Aorta (tissue), 5 donors: Measurements from ENCODE around the gene LRP5. TPM values are rescaled to one million over a fixed set of nuclear protein-coding genes. Genes with fewer than 3 reads are reported as not detected.

Experiments used
- ATAC-seq: fragments of 200-7000 bp; cut with Tn5 transposase; one replicate; pipeline ENCODE4 v1.9.1; 2022; ENCODE audit warnings: moderate library complexity; ENCODE audit not compliant: low FRiP score
- DNase-seq, 2 donors: peaks; one replicate each; pipeline ENCODE4 v3.0.0-alpha.2; 2020
- H3K27ac ChIP-seq, 2 donors: one replicate each; pipeline ENCODE4 v1.5.1; 2013; ENCODE audit warnings: low read length in 2 of 2, mild to moderate bottlenecking in 2 of 2, moderate library complexity in 2 of 2, control low read depth in 1 of 2, inconsistent platforms in 1 of 2, low read depth in 1 of 2
- H3K27me3 ChIP-seq, 2 donors: one replicate each; pipeline ENCODE4 v1.6.1; 2013; ENCODE audit warnings: control low read depth in 1 of 2, low read length in 1 of 2, mild to moderate bottlenecking in 1 of 2, moderate library complexity in 1 of 2; ENCODE audit not compliant: insufficient read depth in 2 of 2, control insufficient read depth in 1 of 2
- H3K36me3 ChIP-seq, 2 donors: one replicate each; pipeline ENCODE4 v1.6.1; 2013; ENCODE audit warnings: control low read depth in 1 of 2, low read length in 1 of 2, mild to moderate bottlenecking in 1 of 2; ENCODE audit not compliant: insufficient read depth in 2 of 2, control insufficient read depth in 1 of 2
- H3K4me1 ChIP-seq, 2 donors: one replicate each; pipeline ENCODE4 v1.6.1; 2013; ENCODE audit warnings: low read length in 2 of 2, control low read depth in 1 of 2, mild to moderate bottlenecking in 1 of 2, moderate library complexity in 1 of 2; ENCODE audit not compliant: insufficient read depth in 2 of 2, control insufficient read depth in 1 of 2
- H3K4me3 ChIP-seq, 2 donors: one replicate each; pipeline ENCODE4 v1.5.1; 2013; ENCODE audit warnings: low read length in 2 of 2, control low read depth in 1 of 2, mild to moderate bottlenecking in 1 of 2
- H3K9me3 ChIP-seq: one replicate; pipeline ENCODE4 v1.6.1; 2013; ENCODE audit warnings: mild to moderate bottlenecking, low read length; ENCODE audit not compliant: control insufficient read depth
- WGBS, 2 donors: extraction: QIAGEN DNeasy Blood & Tissue Kit; methylation state at CpG; one replicate each; pipeline ENCODE4 v1.1.7; 2013; 5-methylcytosine and 5-hydroxymethylcytosine counted together
- intact Hi-C, 2 donors: fragments of 100-400 bp; cut with DNase I; formaldehyde crosslinking; loops; one replicate each; pipeline versions ENCODE4 v1.14.2 to v1.15.0; 2022
- long read RNA-seq, 2 donors: library from polyadenylated mRNA; unstranded; transcript quantifications; one replicate each; pipeline ENCODE4 v2.0.0, GENCODE V29; 2020 to 2021
- polyA plus RNA-seq, 2 donors: library from polyadenylated mRNA; stranded (reverse); fragments of 200-250 nt; gene quantifications; one replicate each; pipeline ENCODE4 v1.2.3, GENCODE V29; 2013
- total RNA-seq, 2 donors: library from RNA; stranded (reverse); fragmentation: NEBNext Ultra II Directional; extraction: Animal tissue kit (Norgen Biotek cat#: 25700); gene quantifications; one replicate each; pipeline ENCODE4 v1.2.1, GENCODE V29; 2021
- donor health status: healthy with polysubstance abuse.
- donor health status: Bipolar disorder and iron deficiency.
- donor health status: DM: no; HTN: no; CAD: no.
- donor health status: DM: no; HTN: no; CAD: no.
- donor health status: DM: yes; HTN: yes; CAD: no.

LRP5 gene
- total RNA-seq (100 to 1,000 TPM in 1 of 2 donors, 10 to 100 TPM in 1; 85.9 to 103 TPM), polyA plus RNA-seq (10 to 100 TPM; 23.9 to 53.2 TPM)
- long read RNA-seq, donor 1, partial matches to known transcripts = 52 of 78 reads
- long read RNA-seq, donor 1, other reads (novel, unspliced or antisense) = 26 of 78 reads
- long read RNA-seq, donor 2, full-length matches to known transcripts = 2 of 63 reads
- long read RNA-seq, donor 2, partial matches to known transcripts = 37 of 63 reads
- long read RNA-seq, donor 2, other reads (novel, unspliced or antisense) = 24 of 63 reads

DNA sequence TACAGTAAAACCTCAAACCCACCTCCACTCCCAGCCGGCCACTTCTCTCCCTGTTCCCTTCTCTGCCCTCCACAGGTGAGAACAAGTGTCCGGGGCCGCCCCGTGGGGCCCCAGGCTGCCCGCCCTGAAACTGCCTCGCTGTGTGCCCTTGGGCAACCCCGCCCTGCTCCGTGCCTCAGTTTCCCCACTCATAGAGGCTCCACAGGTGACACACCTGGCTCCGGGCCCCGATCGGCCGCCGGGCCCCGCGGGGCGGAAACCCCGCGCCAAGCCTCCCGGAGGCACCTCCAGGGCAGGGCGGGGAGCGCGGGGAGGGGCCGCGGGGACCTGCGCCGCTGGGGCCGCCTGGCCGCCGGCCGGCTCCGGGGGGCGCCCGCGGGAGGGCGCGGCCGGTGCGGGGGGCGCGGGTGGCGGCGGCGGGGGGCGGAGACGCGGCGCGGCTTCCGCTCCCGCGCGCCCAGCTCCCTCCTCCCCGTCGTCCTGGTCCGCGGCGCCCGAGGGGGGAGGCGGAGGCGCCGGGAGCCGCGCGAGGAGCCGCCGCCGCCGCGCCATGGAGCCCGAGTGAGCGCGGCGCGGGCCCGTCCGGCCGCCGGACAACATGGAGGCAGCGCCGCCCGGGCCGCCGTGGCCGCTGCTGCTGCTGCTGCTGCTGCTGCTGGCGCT is at the start of gene LRP5:
Gene LRP5, plus strand, starts transcription at position 475 of the 663 bp plus-strand sequence. Its CDS starts 124 bp downstream, at position 599.
- DNase-seq (no peak), ATAC-seq (no peak)
- Histone ChIP-seq H3K36me3 (no peaks in the 10 kb centered on the region), H3K27me3 (no peaks in the 10 kb centered on the region), H3K4me1 (no peaks in the 10 kb centered on the region), H3K9me3 (no peaks in the 10 kb centered on the region), H3K4me3 (peak within 1 kb of the TSS; percentile 16 to 97), H3K27ac (peak within 1 kb of the TSS; percentile 38 to 61)
- intact Hi-C loops = loop anchor here (5.0 kb wide), 2 partner anchors 40 to 70 kb away; partner anchors contain the start of gene C11orf24 (in 2 of the 2)
- WGBS, 2 donors = 4 to 8% methylated on average over 38 to 85 of the region's 85 CpGs

GRCh38 chr11:68263444-68264035 is 48.9 kb upstream of the LRP5 start:
- DNase-seq = no peak
- no peaks in the 10 kb centered on the region for H3K4me1 ChIP-seq
- no peak for ATAC-seq

GRCh38 chr11:68264244-68264643 is 48.1 kb upstream of the LRP5 start:
- DNase-seq (no peak), ATAC-seq (no peak)
- H3K9me3 ChIP-seq = no peaks in the 10 kb centered on the region
- intact Hi-C loops = no loop called here
- no peak overlapping the region for H3K4me3 ChIP-seq
- no peaks in the 10 kb centered on the region for H3K4me1 ChIP-seq
- no peak overlapping the region for H3K27ac ChIP-seq
- peaks cover 0 to 8% of the 10 kb centered on the region in 2 donors for H3K36me3 ChIP-seq
- WGBS, 2 donors = 96 to 100% methylated on average over 1 of the region's 1 CpG
- H3K27me3 ChIP-seq = no peaks in the 10 kb centered on the region

More at GRCh38 chr11:68263444-68264035, 48.9 kb upstream of the LRP5 start:
- H3K27ac ChIP-seq = no peak overlapping the region
- H3K36me3 ChIP-seq = peaks cover 0 to 8% of the 10 kb centered on the region in 2 donors
- no peaks in the 10 kb centered on the region for H3K9me3 ChIP-seq
- 82 to 90% methylated on average over 13 of the region's 13 CpGs for WGBS, 2 donors
- H3K27me3 ChIP-seq = no peaks in the 10 kb centered on the region
- intact Hi-C loops = no loop called here
- no peak overlapping the region for H3K4me3 ChIP-seq

DNA sequence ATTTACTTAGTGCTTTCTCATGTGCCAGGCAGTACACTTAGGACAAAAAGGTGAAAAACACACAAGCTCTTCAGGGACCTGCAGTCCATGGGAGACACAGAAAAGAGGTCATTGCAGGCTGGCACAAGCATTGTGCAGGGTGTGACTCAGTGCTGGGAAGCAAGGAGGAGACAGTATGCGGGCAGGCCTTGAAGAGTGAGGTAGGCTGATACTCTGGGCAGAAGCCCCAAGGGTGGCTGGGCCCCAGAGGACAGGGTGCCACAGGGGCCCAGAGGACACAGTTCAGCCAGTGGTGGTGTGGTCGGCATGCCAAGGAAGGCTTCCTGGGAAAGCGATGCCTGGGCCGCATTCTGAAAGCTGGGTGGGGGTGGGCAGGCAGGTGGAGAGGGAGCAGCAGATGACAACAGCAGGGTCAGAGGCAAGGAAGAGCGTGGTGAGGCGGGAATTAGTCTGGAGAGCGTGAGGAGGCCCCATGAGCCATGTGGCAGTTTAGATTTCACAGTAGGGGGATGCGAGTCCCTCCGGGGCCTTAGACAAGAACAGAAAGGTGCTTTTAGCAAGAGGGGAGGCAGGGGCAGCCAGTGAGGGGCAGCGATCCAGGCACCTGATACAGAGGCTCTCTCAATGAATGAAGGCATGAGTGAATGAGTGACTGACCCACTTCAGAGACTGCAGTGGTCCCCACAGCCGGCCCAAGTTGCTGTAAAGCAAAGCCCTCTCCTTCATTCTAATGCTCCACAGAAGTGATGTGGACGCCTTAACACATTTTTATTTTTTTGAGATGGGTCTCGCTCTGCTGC is 47.5 kb upstream of the LRP5 start:
- H3K4me1 ChIP-seq = peaks cover 0 to 3% of the 10 kb centered on the region in 2 donors
- H3K27me3 ChIP-seq = no peaks in the 10 kb centered on the region
- ATAC-seq (no peak), DNase-seq (no peak)
- H3K4me3 ChIP-seq = no peak overlapping the region
- intact Hi-C loops = no loop called here
- no peak overlapping the region for H3K27ac ChIP-seq
- no peaks in the 10 kb centered on the region for H3K9me3 ChIP-seq
- WGBS, 2 donors = 89 to 95% methylated on average over 13 of the region's 13 CpGs
- peaks cover 0 to 8% of the 10 kb centered on the region in 2 donors for H3K36me3 ChIP-seq

DNA sequence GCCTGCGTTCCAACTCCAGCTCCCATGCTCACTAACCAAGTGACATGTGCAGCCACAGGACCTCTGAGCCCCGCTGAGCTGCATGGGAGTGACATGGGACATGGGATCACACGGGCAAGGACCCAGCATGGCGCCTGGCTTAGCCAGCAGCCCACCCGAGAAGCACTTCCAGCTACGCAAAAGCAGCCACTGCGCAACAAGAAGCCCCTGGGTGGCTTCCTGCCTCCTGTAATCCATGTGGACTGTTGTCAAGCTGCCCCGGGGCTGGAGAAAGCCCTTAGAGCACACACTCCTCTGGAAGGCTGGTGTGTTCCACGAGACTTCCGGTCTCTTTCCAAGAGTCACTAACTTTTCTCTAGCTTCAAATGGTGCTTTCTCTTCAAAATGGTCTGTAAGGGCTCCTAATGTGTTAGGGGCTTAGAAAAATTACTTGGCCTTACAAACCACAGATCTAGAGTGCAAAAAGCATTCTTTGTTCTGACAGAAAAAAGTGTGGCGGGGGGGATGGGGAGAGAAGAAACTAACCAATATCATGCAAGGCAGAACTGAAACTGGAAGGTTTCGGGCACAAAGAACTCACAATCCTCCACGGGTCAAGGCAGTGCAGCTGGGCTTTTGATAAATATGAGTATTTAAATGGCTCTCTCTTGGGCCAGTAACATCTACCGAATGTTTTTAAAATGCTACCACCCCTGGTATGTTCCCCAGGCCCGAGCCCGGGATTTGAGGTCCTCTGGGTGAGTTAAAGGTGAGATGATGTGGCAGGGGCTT is 46.1 kb upstream of the LRP5 start:
- Histone ChIP-seq H3K4me1 (peaks cover 0 to 3% of the 10 kb centered on the region in 2 donors), H3K9me3 (no peaks in the 10 kb centered on the region), H3K4me3 (no peak overlapping the region), H3K27me3 (no peaks in the 10 kb centered on the region), H3K27ac (no peak overlapping the region), H3K36me3 (peaks cover 0 to 8% of the 10 kb centered on the region in 2 donors)
- 86 to 94% methylated on average over 16 of the region's 16 CpGs for WGBS, 2 donors
- intact Hi-C loops = no loop called here
- DNase-seq (no peak), ATAC-seq (no peak)

DNA sequence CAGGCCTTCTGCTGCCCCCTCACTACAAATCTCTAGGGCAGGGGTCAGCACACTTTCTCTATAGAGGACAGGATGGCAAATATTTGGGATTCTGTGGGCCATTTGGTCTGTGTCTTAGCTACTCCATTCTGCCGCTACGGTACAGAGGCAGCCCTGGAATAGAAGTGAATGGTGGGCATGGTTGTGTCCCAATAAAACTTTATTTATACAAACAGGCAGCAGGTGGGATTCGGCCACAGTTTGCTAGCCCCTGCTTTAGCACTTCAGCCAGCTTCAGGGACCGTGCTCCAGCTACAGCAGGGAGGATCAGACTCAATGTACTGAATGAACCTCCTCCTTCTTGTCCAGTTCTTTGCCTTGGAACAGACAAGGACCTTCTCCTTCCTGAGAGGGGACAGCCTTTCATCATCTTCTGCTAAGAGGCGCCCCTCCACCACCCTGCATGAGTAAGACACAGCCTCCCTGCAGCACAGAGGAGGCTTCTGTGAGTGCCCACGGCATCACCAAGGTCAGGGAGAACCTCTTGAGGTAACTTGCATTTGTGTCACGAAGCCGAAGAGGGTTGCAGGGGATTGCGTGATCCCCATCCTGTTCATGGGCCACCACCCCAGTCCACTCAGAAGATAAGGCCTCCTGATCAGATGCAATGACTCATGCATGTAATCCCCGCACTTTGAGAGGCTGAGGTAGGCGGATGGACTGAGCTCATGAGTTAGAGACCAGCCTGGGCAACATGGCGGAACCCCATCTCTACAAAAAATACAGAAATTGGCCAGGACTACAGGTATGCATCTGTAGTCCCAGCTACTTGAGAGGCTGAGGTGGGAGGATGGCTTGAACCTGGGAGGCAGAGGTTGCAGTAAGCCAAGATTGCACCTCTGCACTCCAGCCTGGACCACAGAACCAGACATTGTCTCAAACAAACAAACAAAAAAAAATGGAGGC is 45.2 kb upstream of the LRP5 start:
- ATAC-seq = no peak
- WGBS, 2 donors = 93 to 95% methylated on average over 12 of the region's 12 CpGs
- Histone ChIP-seq H3K9me3 (no peaks in the 10 kb centered on the region), H3K36me3 (peaks cover 0 to 8% of the 10 kb centered on the region in 2 donors), H3K27ac (no peak overlapping the region), H3K27me3 (no peaks in the 10 kb centered on the region), H3K4me1 (peaks cover 0 to 3% of the 10 kb centered on the region in 2 donors), H3K4me3 (no peak overlapping the region)
- no peak for DNase-seq
- intact Hi-C loops = no loop called here

DNA sequence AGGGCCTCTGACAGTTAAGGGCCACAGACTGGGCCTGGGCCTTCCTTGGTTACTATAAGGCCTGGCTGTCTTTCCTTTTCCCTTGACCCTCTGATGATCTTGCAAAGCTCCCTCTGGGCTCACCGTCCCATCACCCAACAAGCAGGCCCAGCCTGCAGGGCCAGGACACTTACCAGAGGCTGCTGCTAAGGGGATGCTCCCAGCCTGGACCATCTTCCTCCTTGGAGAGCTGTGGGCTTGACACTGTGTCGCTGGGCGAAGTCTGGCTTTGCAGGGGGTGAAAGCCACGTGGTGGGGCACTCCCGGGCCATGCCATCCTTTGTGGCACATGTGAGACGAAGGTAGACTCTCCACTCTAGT is 44.5 kb upstream of the LRP5 start:
- H3K4me1 ChIP-seq = peaks cover 0 to 3% of the 10 kb centered on the region in 2 donors
- no peaks in the 10 kb centered on the region for H3K27me3 ChIP-seq
- H3K36me3 ChIP-seq = peaks cover 0 to 5% of the 10 kb centered on the region in 2 donors
- no peaks in the 10 kb centered on the region for H3K9me3 ChIP-seq
- intact Hi-C loops = no loop called here
- DNase-seq (no peak), ATAC-seq (no peak)
- 88 to 91% methylated on average over 6 of the region's 6 CpGs for WGBS, 2 donors
- H3K27ac ChIP-seq = no peak overlapping the region
- H3K4me3 ChIP-seq = no peak overlapping the region
